Calu3 (cell line): ENCODE data around the gene RAD51B. TPM values are rescaled to one million over a fixed set of nuclear protein-coding genes. Genes with fewer than 3 reads are reported as not detected.

ENCODE experiments used
- BruUV-seq: library from RNA; stranded (reverse); fragments of 400-500 nt; replicated peaks from 2 replicates; lab custom pipeline; 2021; lab: Mats Ljungman, UMichigan
- CTCF ChIA-PET: fragments of 300-600 bp; sonication (Branson Sonifier 250); formaldehyde crosslinking; loops from one replicate; lab custom pipeline; 2022; ENCODE audit warnings: antibody characterized with exemption; lab: Charles Lee
- DNase-seq: peaks from one replicate; pipeline ENCODE4 v3.0.0; 2022
- H3K27ac Mint-ChIP-seq: one replicate; pipeline ENCODE4 v1.8.0; 2022; ENCODE audit warnings: mixed read lengths; ENCODE audit not compliant: unreplicated experiment
- H3K27me3 Mint-ChIP-seq: one replicate; pipeline ENCODE4 v1.8.0; 2022; ENCODE audit warnings: mixed read lengths; ENCODE audit not compliant: unreplicated experiment
- H3K36me3 Mint-ChIP-seq: one replicate; pipeline ENCODE4 v1.8.0; 2022; ENCODE audit warnings: mild to moderate bottlenecking, moderate library complexity, mixed read lengths; ENCODE audit not compliant: insufficient read depth, unreplicated experiment
- H3K4me1 Mint-ChIP-seq: one replicate; pipeline ENCODE4 v1.8.0; 2022; ENCODE audit warnings: mild to moderate bottlenecking, low read depth, mixed read lengths; ENCODE audit not compliant: unreplicated experiment
- H3K4me3 Mint-ChIP-seq: one replicate; pipeline ENCODE4 v1.8.0; 2022; ENCODE audit warnings: mild to moderate bottlenecking, low read depth, moderate library complexity, mixed read lengths; ENCODE audit not compliant: unreplicated experiment
- H3K9me3 Mint-ChIP-seq: one replicate; pipeline ENCODE4 v1.8.0; 2022; ENCODE audit warnings: low read depth, mixed read lengths; ENCODE audit not compliant: unreplicated experiment
- intact Hi-C: fragments of 100-400 bp; cut with micrococcal nuclease; formaldehyde crosslinking; loops from one replicate; pipeline ENCODE4 v1.10.0; 2022; ENCODE audit not compliant: unreplicated experiment
- total RNA-seq: library from RNA; stranded (reverse); gene quantifications from 2 replicates; pipeline ENCODE4 v1.2.3, GENCODE V29; 2022
- TF ChIP-seq, protein P1 (sequence below): fragments of 200-600 bp; IDR thresholded peaks from one replicate; pipeline ENCODE4 v1.8.0; 2022; ENCODE audit warnings: antibody characterized with exemption; ENCODE audit not compliant: unreplicated experiment

The RAD51B gene
- total RNA-seq, 1 experiment from 2014 or later: 24.7 TPM

DNA sequence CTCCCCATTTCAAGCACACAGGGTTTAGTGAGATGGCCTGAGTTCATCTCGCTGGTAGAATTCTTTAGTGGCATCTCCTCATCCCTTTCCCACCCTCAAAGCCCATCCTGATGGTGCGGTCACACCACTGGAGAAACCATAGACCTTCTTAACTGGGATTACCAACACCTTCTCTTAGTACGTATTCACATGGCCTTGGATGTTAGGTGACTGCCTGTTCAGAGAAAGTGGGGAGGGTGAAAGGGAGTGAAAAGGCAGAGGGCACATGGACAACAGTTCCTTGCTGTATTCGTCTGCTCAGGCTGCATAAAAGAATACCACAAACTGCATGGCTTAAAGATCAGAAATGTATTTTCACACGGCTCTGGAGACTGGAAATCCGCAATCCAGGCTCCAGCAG is 667.2 kb downstream of the RAD51B start:
- Mint-ChIP-seq H3K4me3 (no peak overlapping the region), H3K27me3 (no peaks in the 10 kb centered on the region), H3K36me3 (no peaks in the 10 kb centered on the region), H3K9me3 (no peaks in the 10 kb centered on the region), H3K4me1 (peaks cover 29% of the 10 kb centered on the region), H3K27ac (no peak overlapping the region)
- TF ChIP-seq, protein P1, sequence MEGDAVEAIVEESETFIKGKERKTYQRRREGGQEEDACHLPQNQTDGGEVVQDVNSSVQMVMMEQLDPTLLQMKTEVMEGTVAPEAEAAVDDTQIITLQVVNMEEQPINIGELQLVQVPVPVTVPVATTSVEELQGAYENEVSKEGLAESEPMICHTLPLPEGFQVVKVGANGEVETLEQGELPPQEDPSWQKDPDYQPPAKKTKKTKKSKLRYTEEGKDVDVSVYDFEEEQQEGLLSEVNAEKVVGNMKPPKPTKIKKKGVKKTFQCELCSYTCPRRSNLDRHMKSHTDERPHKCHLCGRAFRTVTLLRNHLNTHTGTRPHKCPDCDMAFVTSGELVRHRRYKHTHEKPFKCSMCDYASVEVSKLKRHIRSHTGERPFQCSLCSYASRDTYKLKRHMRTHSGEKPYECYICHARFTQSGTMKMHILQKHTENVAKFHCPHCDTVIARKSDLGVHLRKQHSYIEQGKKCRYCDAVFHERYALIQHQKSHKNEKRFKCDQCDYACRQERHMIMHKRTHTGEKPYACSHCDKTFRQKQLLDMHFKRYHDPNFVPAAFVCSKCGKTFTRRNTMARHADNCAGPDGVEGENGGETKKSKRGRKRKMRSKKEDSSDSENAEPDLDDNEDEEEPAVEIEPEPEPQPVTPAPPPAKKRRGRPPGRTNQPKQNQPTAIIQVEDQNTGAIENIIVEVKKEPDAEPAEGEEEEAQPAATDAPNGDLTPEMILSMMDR: no peak
- no TSS peak for BruUV-seq
- intact Hi-C loops: no loop called here
- no peak for DNase-seq
- CTCF ChIA-PET: no interaction called here

DNA sequence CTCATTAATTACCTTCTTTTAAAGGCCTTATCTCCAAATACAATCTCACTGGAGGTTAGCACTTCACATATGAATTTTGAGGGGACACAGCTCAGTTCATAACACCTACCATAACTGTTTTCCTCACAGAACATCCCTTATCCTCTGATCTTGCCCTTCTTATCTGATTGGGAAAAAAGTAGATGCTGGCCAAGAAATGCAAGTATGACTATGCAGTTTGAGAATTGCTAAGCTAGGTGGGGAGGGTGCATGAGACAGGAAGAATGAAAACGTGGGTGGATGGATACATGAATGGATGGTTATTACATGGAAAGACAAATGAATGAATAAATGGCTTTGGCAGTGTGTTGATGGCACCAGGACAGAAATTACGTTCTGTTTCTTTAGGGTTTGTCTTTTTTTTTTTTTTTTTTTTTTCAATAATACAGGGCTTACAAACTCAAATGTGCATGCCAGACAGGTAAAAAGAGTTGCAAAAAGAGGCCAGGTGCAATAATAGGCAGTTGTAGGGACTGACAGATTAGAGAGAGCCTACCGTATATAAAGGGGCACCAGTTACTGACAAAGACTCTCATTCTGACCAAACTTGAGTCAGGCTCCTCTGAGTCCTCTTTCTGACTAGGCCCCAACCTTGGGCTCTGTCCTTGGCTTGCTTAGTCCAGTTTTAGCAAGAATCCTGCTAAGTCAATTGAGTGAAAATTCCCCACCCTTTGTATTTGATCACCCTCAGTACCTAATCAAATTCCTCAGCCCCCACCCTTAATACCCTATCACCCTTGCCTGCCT is 668.4 kb downstream of the RAD51B start:
- no TSS peak for BruUV-seq
- intact Hi-C loops: no loop called here
- H3K4me1 Mint-ChIP-seq: peaks cover 29% of the 10 kb centered on the region
- no peaks in the 10 kb centered on the region for H3K36me3 Mint-ChIP-seq
- TF ChIP-seq, protein P1: no peak
- no peaks in the 10 kb centered on the region for H3K9me3 Mint-ChIP-seq
- no peak for DNase-seq
- CTCF ChIA-PET: no interaction called here
- H3K4me3 Mint-ChIP-seq: no peak overlapping the region
- no peaks in the 10 kb centered on the region for H3K27me3 Mint-ChIP-seq
- no peak overlapping the region for H3K27ac Mint-ChIP-seq

DNA sequence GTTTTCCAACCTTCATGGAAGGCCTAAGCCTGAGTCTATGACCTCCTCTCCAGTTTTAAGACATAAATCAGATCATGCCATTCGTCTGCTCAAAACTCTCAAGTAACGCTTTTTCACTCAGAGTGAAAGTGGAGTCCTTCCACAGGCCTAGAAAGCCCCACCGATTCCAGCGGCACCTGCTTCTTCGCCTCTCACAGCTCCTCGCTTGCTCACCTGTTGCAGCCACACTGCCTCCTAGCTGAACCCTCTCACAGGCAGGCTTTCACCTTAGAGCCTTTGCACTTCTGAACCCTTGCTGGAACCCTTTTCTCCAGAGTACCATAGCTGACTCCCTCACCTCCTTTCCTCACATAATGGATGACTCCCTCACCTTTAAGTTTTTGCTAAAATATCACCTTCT is 672.2 kb downstream of the RAD51B start:
- CTCF ChIA-PET: interaction anchor here (1.0 kb wide), 1 partner anchor 27 kb away, joined by 3 read pairs; no protein-coding TSS in a partner anchor
- TF ChIP-seq, protein P1: no peak
- no peaks in the 10 kb centered on the region for H3K9me3 Mint-ChIP-seq
- intact Hi-C loops: no loop called here
- H3K4me3 Mint-ChIP-seq: no peak overlapping the region
- H3K4me1 Mint-ChIP-seq: peaks cover 19% of the 10 kb centered on the region
- no TSS peak for BruUV-seq
- H3K36me3 Mint-ChIP-seq: no peaks in the 10 kb centered on the region
- no peaks in the 10 kb centered on the region for H3K27me3 Mint-ChIP-seq
- no peak overlapping the region for H3K27ac Mint-ChIP-seq
- DNase-seq: no peak

DNA sequence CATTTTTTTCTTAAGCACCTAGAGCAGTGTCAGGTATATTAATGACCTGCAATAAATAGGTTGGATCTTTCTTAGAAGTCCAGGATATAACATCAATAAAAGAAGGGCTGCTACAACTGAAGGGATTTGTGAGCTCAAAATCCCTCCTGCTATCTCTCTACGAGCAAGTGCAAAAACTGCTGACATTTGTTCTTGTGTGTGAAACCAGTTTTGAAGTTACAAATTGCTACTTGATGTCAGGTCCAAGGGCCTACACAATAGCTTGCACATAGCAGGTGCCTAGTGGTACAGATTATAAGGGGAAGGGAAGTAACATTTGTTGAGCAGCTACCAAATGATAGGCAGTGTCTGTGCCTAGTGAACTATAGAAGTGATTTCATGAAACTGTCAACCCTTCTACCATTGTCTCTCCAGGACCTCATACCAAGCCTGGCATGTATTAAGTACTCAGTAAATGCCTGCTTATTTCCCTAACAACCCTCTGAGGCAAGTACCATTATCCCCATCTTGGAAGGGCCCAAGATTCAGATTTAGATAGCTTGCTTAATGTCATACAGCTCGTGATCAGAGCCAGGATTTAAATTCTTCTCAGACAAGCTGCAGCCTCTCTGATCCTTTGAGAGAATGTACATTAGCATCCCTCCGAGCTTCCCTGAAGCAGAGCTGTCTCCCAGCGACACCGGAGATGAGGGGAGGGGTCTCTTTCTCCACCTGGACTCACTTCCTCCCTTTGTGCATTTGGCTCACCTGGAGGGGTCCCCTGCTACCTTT is 673.0 kb downstream of the RAD51B start:
- H3K36me3 Mint-ChIP-seq: no peaks in the 10 kb centered on the region

More for the DNA sequence above, 673.0 kb downstream of the RAD51B start:
- TF ChIP-seq, protein P1: no peak
- CTCF ChIA-PET: interaction anchor here (1.0 kb wide), 1 partner anchor 26 kb away, joined by 3 read pairs; no protein-coding TSS in a partner anchor
- Mint-ChIP-seq H3K27ac (no peak overlapping the region), H3K4me3 (no peak overlapping the region), H3K27me3 (no peaks in the 10 kb centered on the region), H3K4me1 (peaks cover 11% of the 10 kb centered on the region), H3K9me3 (no peaks in the 10 kb centered on the region)
- BruUV-seq: no TSS peak
- no peak for DNase-seq
- intact Hi-C loops: no loop called here
